ENCODE measurements around the gene CTTNBP2.

The CTTNBP2 gene

DNA sequence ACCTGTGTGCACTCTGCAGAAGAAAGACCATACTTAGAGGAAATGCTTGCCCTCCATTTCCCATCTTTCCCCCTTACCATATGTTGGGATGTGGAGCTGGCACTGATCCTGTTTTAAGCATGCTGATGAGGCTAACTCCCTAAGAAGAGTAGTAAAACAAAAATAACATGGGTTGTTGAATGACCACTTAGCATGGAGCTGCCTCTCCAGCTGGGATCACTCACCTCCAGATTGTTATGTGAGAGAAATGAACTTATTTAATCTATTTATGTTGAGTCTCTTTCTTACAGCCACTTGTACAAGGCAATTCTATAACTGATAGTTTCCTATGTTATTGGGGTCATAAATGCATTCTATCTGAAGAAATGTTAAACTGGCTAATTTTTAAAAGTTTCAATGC lies 17.0 kb downstream of the CTTNBP2 start:
- no peak overlapping the region for H2BK12ac ChIP-seq (ENCODE audit: low read length in 2 of 2)
- peaks cover under 1% of the 10 kb centered on the region for H3K79me1 ChIP-seq (replicated peaks; ENCODE audit: low read length, poor library complexity, severe bottlenecking)
- no peak overlapping the region for H3K27ac ChIP-seq (ENCODE audit: low read length, poor library complexity, severe bottlenecking)
- no peak overlapping the region for H3K18ac ChIP-seq (ENCODE audit: low read depth in 1 of 2, low read length in 2 of 2)
- H3K9ac ChIP-seq (ENCODE audit: low read length), result no peak overlapping the region
- no peak overlapping the region for H2BK120ac ChIP-seq (ENCODE audit: low read depth, low read length)
- no peaks in the 10 kb centered on the region for H3K4me1 ChIP-seq (ENCODE audit: control insufficient read depth, insufficient read depth, low read depth, low read length)
- H2BK5ac ChIP-seq (ENCODE audit: low read depth, low read length, poor library complexity, severe bottlenecking), result no peak overlapping the region
- H2AFZ ChIP-seq (ENCODE audit: low read depth, low read length), result no peak overlapping the region
- no peak overlapping the region for H3K4ac ChIP-seq (ENCODE audit: low read depth in 1 of 2, low read length in 2 of 2)
- H3K9me3 ChIP-seq (ENCODE audit: control insufficient read depth, low read length), result no peaks in the 10 kb centered on the region
- H4K91ac ChIP-seq (ENCODE audit: low read length), result no peak overlapping the region
- no peak overlapping the region for H3K4me3 ChIP-seq (ENCODE audit: insufficient read depth in 1 of 2, low read depth in 1 of 2, low read length in 2 of 2)
- no peak overlapping the region for H3K4me2 ChIP-seq (ENCODE audit: low read length, poor library complexity, severe bottlenecking)
- no peak overlapping the region for H3K14ac ChIP-seq (ENCODE audit: low read length in 2 of 2)
- no peak overlapping the region for H3K23ac ChIP-seq (ENCODE audit: low read length in 2 of 2)
- peaks cover 2 to 8% of the 10 kb centered on the region in 2 experiments for H3K36me3 ChIP-seq (ENCODE audit: control insufficient read depth in 1 of 2, insufficient read depth in 2 of 2, low read depth in 1 of 2, low read length in 2 of 2)
- no peak overlapping the region for H2AK5ac ChIP-seq (ENCODE audit: low read length, severe bottlenecking)
- no peak overlapping the region for H2BK15ac ChIP-seq (ENCODE audit: low read depth, poor library complexity, severe bottlenecking)
- no peak overlapping the region for H4K8ac ChIP-seq (ENCODE audit: low read length)
- H3K27me3 ChIP-seq (ENCODE audit: control insufficient read depth in 1 of 2, insufficient read depth in 1 of 2, low read length in 2 of 2), result no peaks in the 10 kb centered on the region
- DNase-seq, result no peak

DNA sequence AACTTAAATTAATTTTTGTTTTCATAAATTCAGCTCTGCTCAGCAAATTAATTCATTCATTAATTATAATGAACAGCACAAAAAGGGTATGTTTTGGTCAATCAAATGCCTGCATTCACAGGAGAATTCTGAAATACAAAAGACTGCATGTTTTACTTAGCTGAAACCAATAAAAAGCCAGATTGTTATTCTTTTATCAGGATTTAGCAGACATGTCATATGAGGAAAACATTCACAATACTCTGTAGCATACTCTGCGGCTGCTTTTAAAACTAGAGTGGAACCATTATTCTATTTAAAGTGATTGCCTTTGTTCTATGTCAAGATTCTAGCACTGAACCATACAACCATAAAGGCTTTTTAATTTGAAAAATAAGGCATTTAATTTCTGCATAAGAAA lies 19.1 kb downstream of the CTTNBP2 start:
- Histone ChIP-seq H2BK120ac (ENCODE audit: low read depth, low read length) (no peak overlapping the region), H3K79me1 (replicated peaks; ENCODE audit: low read length, poor library complexity, severe bottlenecking) (peaks cover 3% of the 10 kb centered on the region), H4K91ac (ENCODE audit: low read length) (no peak overlapping the region), H2AFZ (ENCODE audit: low read depth, low read length) (no peak overlapping the region), H3K23ac (ENCODE audit: low read length in 2 of 2) (no peak overlapping the region), H3K18ac (ENCODE audit: low read depth in 1 of 2, low read length in 2 of 2) (no peak overlapping the region), H2AK5ac (ENCODE audit: low read length, severe bottlenecking) (no peak overlapping the region), H2BK12ac (ENCODE audit: low read length in 2 of 2) (no peak overlapping the region), H4K8ac (ENCODE audit: low read length) (no peak overlapping the region), H3K4me1 (ENCODE audit: control insufficient read depth, insufficient read depth, low read depth, low read length) (no peaks in the 10 kb centered on the region), H2BK15ac (ENCODE audit: low read depth, poor library complexity, severe bottlenecking) (no peak overlapping the region), H3K4me3 (ENCODE audit: insufficient read depth in 1 of 2, low read depth in 1 of 2, low read length in 2 of 2) (no peak overlapping the region), H2BK5ac (ENCODE audit: low read depth, low read length, poor library complexity, severe bottlenecking) (no peak overlapping the region), H3K4ac (ENCODE audit: low read depth in 1 of 2, low read length in 2 of 2) (no peak overlapping the region), H3K27ac (ENCODE audit: low read length, poor library complexity, severe bottlenecking) (no peak overlapping the region), H3K9ac (ENCODE audit: low read length) (no peak overlapping the region), H3K36me3 (ENCODE audit: control insufficient read depth in 1 of 2, insufficient read depth in 2 of 2, low read depth in 1 of 2, low read length in 2 of 2) (peaks cover 0 to 1% of the 10 kb centered on the region in 2 experiments), H3K9me3 (ENCODE audit: control insufficient read depth, low read length) (no peaks in the 10 kb centered on the region), H3K4me2 (ENCODE audit: low read length, poor library complexity, severe bottlenecking) (no peak overlapping the region), H3K27me3 (ENCODE audit: control insufficient read depth in 1 of 2, insufficient read depth in 1 of 2, low read length in 2 of 2) (no peaks in the 10 kb centered on the region), H3K14ac (ENCODE audit: low read length in 2 of 2) (no peak overlapping the region)
- WGBS, result no CpG with 5 or more reads among the region's 1 CpG
- no peak for DNase-seq

- Histone ChIP-seq H3K27ac (ENCODE audit: low read length, poor library complexity, severe bottlenecking) (no peak overlapping the region), H3K14ac (ENCODE audit: low read length in 2 of 2) (no peak overlapping the region), H2BK12ac (ENCODE audit: low read length in 2 of 2) (no peak overlapping the region), H3K36me3 (ENCODE audit: control insufficient read depth in 1 of 2, insufficient read depth in 2 of 2, low read depth in 1 of 2, low read length in 2 of 2) (no peaks in the 10 kb centered on the region), H4K8ac (ENCODE audit: low read length) (no peak overlapping the region), H2AK5ac (ENCODE audit: low read length, severe bottlenecking) (no peak overlapping the region), H3K79me1 (replicated peaks; ENCODE audit: low read length, poor library complexity, severe bottlenecking) (peaks cover 8% of the 10 kb centered on the region), H3K4ac (ENCODE audit: low read depth in 1 of 2, low read length in 2 of 2) (no peak overlapping the region), H3K9ac (ENCODE audit: low read length) (no peak overlapping the region), H2BK120ac (ENCODE audit: low read depth, low read length) (no peak overlapping the region), H2BK15ac (ENCODE audit: low read depth, poor library complexity, severe bottlenecking) (no peak overlapping the region), H3K23ac (ENCODE audit: low read length in 2 of 2) (no peak overlapping the region), H3K18ac (ENCODE audit: low read depth in 1 of 2, low read length in 2 of 2) (no peak overlapping the region), H3K9me3 (ENCODE audit: control insufficient read depth, low read length) (peaks cover under 1% of the 10 kb centered on the region), H3K4me1 (ENCODE audit: control insufficient read depth, insufficient read depth, low read depth, low read length) (peaks cover 2% of the 10 kb centered on the region), H3K4me3 (ENCODE audit: insufficient read depth in 1 of 2, low read depth in 1 of 2, low read length in 2 of 2) (no peak overlapping the region), H2BK5ac (ENCODE audit: low read depth, low read length, poor library complexity, severe bottlenecking) (no peak overlapping the region), H4K91ac (ENCODE audit: low read length) (no peak overlapping the region), H3K27me3 (ENCODE audit: control insufficient read depth in 1 of 2, insufficient read depth in 1 of 2, low read length in 2 of 2) (no peaks in the 10 kb centered on the region), H2AFZ (ENCODE audit: low read depth, low read length) (no peak overlapping the region), H3K4me2 (ENCODE audit: low read length, poor library complexity, severe bottlenecking) (no peak overlapping the region)
- WGBS, result 99% methylated on average over 7 of the region's 7 CpGs
- DNase-seq, result no peak
These were observed 24.3 kb downstream of the CTTNBP2 start for GRCh38 chr7:117848941-117849340.

GRCh38 chr7:117844678-117845077 lies 28.6 kb downstream of the CTTNBP2 start:
- Histone ChIP-seq H3K4me1 (ENCODE audit: control insufficient read depth, insufficient read depth, low read depth, low read length) (peaks cover 2% of the 10 kb centered on the region), H2BK15ac (ENCODE audit: low read depth, poor library complexity, severe bottlenecking) (no peak overlapping the region), H2BK12ac (ENCODE audit: low read length in 2 of 2) (no peak overlapping the region), H2BK5ac (ENCODE audit: low read depth, low read length, poor library complexity, severe bottlenecking) (no peak overlapping the region), H3K18ac (ENCODE audit: low read depth in 1 of 2, low read length in 2 of 2) (no peak overlapping the region), H4K8ac (ENCODE audit: low read length) (no peak overlapping the region), H3K9me3 (ENCODE audit: control insufficient read depth, low read length) (peaks cover 3% of the 10 kb centered on the region), H3K4me2 (ENCODE audit: low read length, poor library complexity, severe bottlenecking) (no peak overlapping the region), H2BK120ac (ENCODE audit: low read depth, low read length) (no peak overlapping the region), H2AFZ (ENCODE audit: low read depth, low read length) (no peak overlapping the region), H3K9ac (ENCODE audit: low read length) (no peak overlapping the region), H3K27ac (ENCODE audit: low read length, poor library complexity, severe bottlenecking) (no peak overlapping the region), H3K23ac (ENCODE audit: low read length in 2 of 2) (no peak overlapping the region), H3K4me3 (ENCODE audit: insufficient read depth in 1 of 2, low read depth in 1 of 2, low read length in 2 of 2) (no peak overlapping the region), H3K36me3 (ENCODE audit: control insufficient read depth in 1 of 2, insufficient read depth in 2 of 2, low read depth in 1 of 2, low read length in 2 of 2) (peaks cover 0 to 3% of the 10 kb centered on the region in 2 experiments), H3K14ac (ENCODE audit: low read length in 2 of 2) (no peak overlapping the region), H3K27me3 (ENCODE audit: control insufficient read depth in 1 of 2, insufficient read depth in 1 of 2, low read length in 2 of 2) (no peaks in the 10 kb centered on the region), H3K79me1 (replicated peaks; ENCODE audit: low read length, poor library complexity, severe bottlenecking) (peaks cover 15% of the 10 kb centered on the region), H3K4ac (ENCODE audit: low read depth in 1 of 2, low read length in 2 of 2) (no peak overlapping the region), H2AK5ac (ENCODE audit: low read length, severe bottlenecking) (no peak overlapping the region), H4K91ac (ENCODE audit: low read length) (no peak overlapping the region)
- DNase-seq, result no peak
- over 99% methylated on average over 2 of the region's 2 CpGs for WGBS
